Stimulated activated CD4-positive, alpha-beta T cell treated with anti-CD3 and anti-CD28 coated beads, Interleukin-4, amount 100 ng/mL, for 1 hour (primary cell): ENCODE measurements around the gene RALGDS.
"Not testable (repeated sequence)": the region's sequence is repeated elsewhere in the genome, so short reads cannot be mapped to it uniquely, and the experiment has no call there.

Source experiments
- DNase-seq: peaks from one replicate; pipeline ENCODE4 v3.0.0-alpha.2; 2020

Gene RALGDS

GRCh38 chr9:133103987-133104505 lies 17.0 kb downstream of the RALGDS start:
- no peak for DNase-seq

- peak; percentile 49 for DNase-seq
These were observed 17.7 kb downstream of the RALGDS start for GRCh38 chr9:133103183-133103986.

GRCh38 chr9:133102190-133103021 lies 18.6 kb downstream of the RALGDS start:
- no peak for DNase-seq

- no peak for DNase-seq
These were observed 19.5 kb downstream of the RALGDS start for GRCh38 chr9:133101356-133102189.

- DNase-seq: no peak
These were observed 20.3 kb downstream of the RALGDS start for GRCh38 chr9:133100506-133101355.

- no peak for DNase-seq
These were observed 21.1 kb downstream of the RALGDS start for GRCh38 chr9:133099726-133100505.

- DNase-seq: no peak
These were observed 22.2 kb downstream of the RALGDS start for GRCh38 chr9:133098871-133099270.

- DNase-seq: no peak
These were observed 22.8 kb downstream of the RALGDS start for GRCh38 chr9:133098104-133098754.

GRCh38 chr9:133094842-133095393 lies 26.1 kb downstream of the RALGDS start:
- no peak for DNase-seq

GRCh38 chr9:133094351-133094750 lies 26.7 kb downstream of the RALGDS start:
- DNase-seq: not testable (repeated sequence)

- DNase-seq: no peak
These were observed 30.2 kb downstream of the RALGDS start for GRCh38 chr9:133090752-133091385.

- no peak for DNase-seq
These were observed 30.9 kb downstream of the RALGDS start for GRCh38 chr9:133090187-133090586.

- DNase-seq: no peak
These were observed 31.8 kb downstream of the RALGDS start for GRCh38 chr9:133089271-133089671.

GRCh38 chr9:133088756-133089155 lies 32.3 kb downstream of the RALGDS start:
- DNase-seq: no peak

- no peak for DNase-seq
These were observed 32.8 kb downstream of the RALGDS start for GRCh38 chr9:133088146-133088750.

- no peak for DNase-seq
These were observed 33.5 kb downstream of the RALGDS start for GRCh38 chr9:133087429-133088145.

GRCh38 chr9:133086894-133087293 lies 34.1 kb downstream of the RALGDS start:
- no peak for DNase-seq

GRCh38 chr9:133086212-133086860 lies 34.7 kb downstream of the RALGDS start:
- not testable (repeated sequence) for DNase-seq
